Left renal pelvis (tissue), 4 donors: ENCODE results near the gene MBTPS1. TPM values are rescaled to one million over a fixed set of nuclear protein-coding genes. Genes with fewer than 3 reads are reported as not detected.

ENCODE experiments used
- DNase-seq, 4 donors: peaks; one replicate each; pipeline ENCODE4 v3.0.0-alpha.2; 2013; ENCODE audit warnings: low read depth in 4 of 4, low spot score in 3 of 4
- polyA plus RNA-seq, 4 donors: library from polyadenylated mRNA; unstranded; fragments of 120-200 nt; gene quantifications; one replicate each; pipeline ENCODE4 v1.2.1, GENCODE V29; 2013; ENCODE audit not compliant: insufficient read length in 4 of 4

The MBTPS1 gene
- polyA plus RNA-seq, result 100 to 1,000 TPM; 111 to 142 (median 112) TPM

GRCh38 chr16:84116720-84117493 lies at the start of gene MBTPS1:
Gene MBTPS1, minus strand, starts transcription at chr16:84116942. Its CDS starts 15,159 bp downstream, at chr16:84101783.
- DNase-seq, result peak; percentile 92 to 96 (median 94)

GRCh38 chr16:84165746-84166145 lies 49.0 kb upstream of the MBTPS1 start:
- no peak for DNase-seq

GRCh38 chr16:84161801-84162200 lies 45.1 kb upstream of the MBTPS1 start:
- DNase-seq, result no peak

GRCh38 chr16:84161037-84161436 lies 44.3 kb upstream of the MBTPS1 start:
- DNase-seq, result no peak

GRCh38 chr16:84159800-84160199 lies 43.1 kb upstream of the MBTPS1 start:
- DNase-seq, result no peak

GRCh38 chr16:84159007-84159406 lies 42.3 kb upstream of the MBTPS1 start:
- DNase-seq, result no peak

- DNase-seq, result no peak
Observed at GRCh38 chr16:84156342-84156784, 39.6 kb upstream of the MBTPS1 start.

GRCh38 chr16:84155771-84156170 lies 39.0 kb upstream of the MBTPS1 start:
- no peak for DNase-seq

GRCh38 chr16:84155226-84155625 lies 38.5 kb upstream of the MBTPS1 start:
- DNase-seq, result no peak

- DNase-seq, result no peak
Observed at GRCh38 chr16:84153660-84154214, 37.0 kb upstream of the MBTPS1 start.

- DNase-seq, result no peak
Observed at GRCh38 chr16:84150926-84151325, 34.2 kb upstream of the MBTPS1 start.

GRCh38 chr16:84144859-84145639 lies 28.3 kb upstream of the MBTPS1 start, which contains the start of the genes DNAAF1 and HSDL1:
Gene DNAAF1, plus strand, starts transcription at chr16:84145308. Its CDS starts 133 bp downstream, at chr16:84145441.
Gene HSDL1, minus strand, starts transcription at chr16:84145177. Its CDS starts 13,856 bp downstream, at chr16:84131321.
- DNase-seq, result peak; percentile 73 to 89 (median 82)

GRCh38 chr16:84144209-84144858 lies 27.6 kb upstream of the MBTPS1 start:
- DNase-seq, result no peak

- no peak for DNase-seq
Observed at GRCh38 chr16:84143784-84144199, 27.1 kb upstream of the MBTPS1 start.

- no peak for DNase-seq
Observed at GRCh38 chr16:84143081-84143480, 26.3 kb upstream of the MBTPS1 start.

GRCh38 chr16:84141143-84141670 lies 24.5 kb upstream of the MBTPS1 start:
- no peak for DNase-seq

GRCh38 chr16:84139628-84140258 lies 23.0 kb upstream of the MBTPS1 start:
- DNase-seq, result no peak

- no peak for DNase-seq
Observed at GRCh38 chr16:84138824-84139627, 22.3 kb upstream of the MBTPS1 start.

GRCh38 chr16:84138500-84138823 lies 21.7 kb upstream of the MBTPS1 start:
- no peak for DNase-seq
